HepG2 (cell line): Measurements from ENCODE around the gene HAGHL. TPM values are rescaled to one million over a fixed set of nuclear protein-coding genes. Genes with fewer than 3 reads are reported as not detected.
A peak's percentile ranks its signal among the peaks of the same experiment; 100 is the strongest.

Source experiments
- ATF1 ChIP-seq: IDR thresholded peaks from 2 replicates; pipeline ENCODE4 v1.6.1; 2016; ENCODE audit warnings: mild to moderate bottlenecking, control low read depth
- ATM ChIP-seq: fragments of 450-650 bp; IDR thresholded peaks from 2 replicates; pipeline ENCODE4 v1.7.1; 2017; ENCODE audit warnings: mild to moderate bottlenecking, borderline replicate concordance
- BHLHE40 ChIP-seq: IDR thresholded peaks from 2 replicates; pipeline ENCODE4 v1.6.1; 2011; ENCODE audit warnings: low read length, improper control_type of control experiment
- EED ChIP-seq: sonication (generic); formaldehyde crosslinking; IDR thresholded peaks from 2 replicates; pipeline ENCODE4 v1.5.0; 2020; ENCODE audit warnings: mild to moderate bottlenecking, missing genetic modification reagents
- HNF4G ChIP-seq, 2 experiments: sonication (generic) in 1 of 2; formaldehyde crosslinking in 1 of 2; IDR thresholded peaks; 2 replicates each; pipeline versions ENCODE4 v1.4.0 to v1.6.1; 2011 to 2020; ENCODE audit warnings: borderline replicate concordance in 2 of 2, low read depth in 2 of 2, mild to moderate bottlenecking in 2 of 2, low read length in 1 of 2, missing genetic modification reagents in 1 of 2, moderate library complexity in 1 of 2
- LBX2 ChIP-seq: sonication (generic); formaldehyde crosslinking; IDR thresholded peaks from 2 replicates; pipeline ENCODE4 v1.5.0; 2020; ENCODE audit warnings: missing genetic modification reagents, mild to moderate bottlenecking, borderline replicate concordance
- MBNL3 ChIP-seq: fragments of 250-450 bp; sonication (Bioruptor Pico); conservative IDR thresholded peaks from 2 replicates; pipeline ENCODE4 v1.8.0; 2022; ENCODE audit warnings: mild to moderate bottlenecking, inconsistent platforms
- NFYC ChIP-seq: IDR thresholded peaks from 2 replicates; pipeline ENCODE4 v1.6.1; 2016; ENCODE audit warnings: missing genetic modification reagents, missing compliant biosample characterization
- RARA ChIP-seq: IDR thresholded peaks from 2 replicates; pipeline ENCODE4 v1.6.1; 2016; ENCODE audit warnings: missing genetic modification reagents, missing compliant biosample characterization
- RORA ChIP-seq: sonication (generic); formaldehyde crosslinking; IDR thresholded peaks from 2 replicates; pipeline ENCODE4 v1.5.0; 2020; ENCODE audit warnings: mild to moderate bottlenecking, missing genetic modification reagents, moderate library complexity
- SMARCC2 ChIP-seq: fragments of 450-650 bp; IDR thresholded peaks from 2 replicates; pipeline ENCODE4 v1.6.1; 2017; ENCODE audit warnings: antibody characterized with exemption, mild to moderate bottlenecking
- SP5 ChIP-seq: IDR thresholded peaks from 2 replicates; pipeline ENCODE4 v1.6.1; 2016; ENCODE audit warnings: low read depth, borderline replicate concordance
- ZNF225 ChIP-seq: sonication (generic); formaldehyde crosslinking; IDR thresholded peaks from 2 replicates; pipeline ENCODE4 v1.4.0; 2020; ENCODE audit warnings: mild to moderate bottlenecking, missing genetic modification reagents
- ZNF468 ChIP-seq: sonication (generic); formaldehyde crosslinking; IDR thresholded peaks from 2 replicates; pipeline ENCODE4 v1.8.0; 2022; ENCODE audit warnings: mild to moderate bottlenecking, moderate library complexity, missing genetic modification reagents
- ZNF607 ChIP-seq: sonication (generic); formaldehyde crosslinking; IDR thresholded peaks from 2 replicates; pipeline ENCODE4 v1.5.1; 2020; ENCODE audit warnings: missing genetic modification reagents, mild to moderate bottlenecking, borderline replicate concordance
- ZNF674 ChIP-seq: sonication (generic); formaldehyde crosslinking; IDR thresholded peaks from 2 replicates; pipeline ENCODE4 v1.5.0; 2020; ENCODE audit warnings: low read depth, mild to moderate bottlenecking, missing genetic modification reagents
- ZNF784 ChIP-seq: sonication (generic); formaldehyde crosslinking; IDR thresholded peaks from 2 replicates; pipeline ENCODE4 v1.5.1; 2020; ENCODE audit warnings: missing genetic modification reagents, mild to moderate bottlenecking, borderline replicate concordance
- ZNF883 ChIP-seq: sonication (generic); formaldehyde crosslinking; IDR thresholded peaks from 2 replicates; pipeline ENCODE4 v1.5.1; 2020; ENCODE audit warnings: mild to moderate bottlenecking, missing genetic modification reagents; ENCODE audit errors: not compliant biosample characterization
- polyA plus RNA-seq, 8 experiments: library from polyadenylated mRNA; depleted of rRNA in 3 of 8; stranded (reverse) in 7 of 8; unstranded in 1 of 8; fragments of >200 nt; fragmentation: Illumina TruSeq in 4 of 8; extraction: Trizol in 4 of 8; gene quantifications; 2 replicates each; pipeline versions ENCODE4 v1.2.1 to v1.2.3, GENCODE V29; 2011 to 2016; ENCODE audit warnings: low read depth in 4 of 8, missing spikeins in 1 of 8, mixed read lengths in 1 of 8; ENCODE audit not compliant: insufficient read depth in 1 of 8
- total RNA-seq, 5 experiments: library from RNA; depleted of rRNA; stranded (reverse); fragments of >200 nt; fragmentation: Illumina TruSeq; extraction: Trizol; gene quantifications; 2 replicates each; pipeline ENCODE4 v1.2.3, GENCODE V29; 2016; ENCODE audit warnings: low read depth in 1 of 5
- TF ChIP-seq, protein P1 (sequence below): sonication (generic); formaldehyde crosslinking; IDR thresholded peaks from 2 replicates; pipeline ENCODE4 v1.4.0; 2020; ENCODE audit warnings: missing genetic modification reagents
- TF ChIP-seq, protein P2 (sequence below): sonication (generic); formaldehyde crosslinking; conservative IDR thresholded peaks from 2 replicates; pipeline ENCODE4 v1.5.0; 2020; ENCODE audit warnings: missing genetic modification reagents
- TF ChIP-seq, protein P3 (sequence below): sonication (generic); formaldehyde crosslinking; IDR thresholded peaks from 2 replicates; pipeline ENCODE4 v1.9.0; 2021; ENCODE audit warnings: missing genetic modification reagents, borderline replicate concordance

Gene HAGHL
- total and polyA plus RNA-seq, 2 of the 13 experiments (the other 11 are each of a cell fraction or from before 2014, with no cell fraction given), result 3.4 to 8.4 TPM

GRCh38 chr16:739560-740458, 12.9 kb downstream of the HAGHL start (continued):
- 0 out of 2 replicates have a peak, but pooled peaks have one; percentile 43 for TF ChIP-seq ZNF784
- 0 out of 2 replicates have a peak, but pooled peaks have one; percentile 49 for TF ChIP-seq SP5 (CRISPR knock-in tag)
- TF ChIP-seq, protein P1, sequence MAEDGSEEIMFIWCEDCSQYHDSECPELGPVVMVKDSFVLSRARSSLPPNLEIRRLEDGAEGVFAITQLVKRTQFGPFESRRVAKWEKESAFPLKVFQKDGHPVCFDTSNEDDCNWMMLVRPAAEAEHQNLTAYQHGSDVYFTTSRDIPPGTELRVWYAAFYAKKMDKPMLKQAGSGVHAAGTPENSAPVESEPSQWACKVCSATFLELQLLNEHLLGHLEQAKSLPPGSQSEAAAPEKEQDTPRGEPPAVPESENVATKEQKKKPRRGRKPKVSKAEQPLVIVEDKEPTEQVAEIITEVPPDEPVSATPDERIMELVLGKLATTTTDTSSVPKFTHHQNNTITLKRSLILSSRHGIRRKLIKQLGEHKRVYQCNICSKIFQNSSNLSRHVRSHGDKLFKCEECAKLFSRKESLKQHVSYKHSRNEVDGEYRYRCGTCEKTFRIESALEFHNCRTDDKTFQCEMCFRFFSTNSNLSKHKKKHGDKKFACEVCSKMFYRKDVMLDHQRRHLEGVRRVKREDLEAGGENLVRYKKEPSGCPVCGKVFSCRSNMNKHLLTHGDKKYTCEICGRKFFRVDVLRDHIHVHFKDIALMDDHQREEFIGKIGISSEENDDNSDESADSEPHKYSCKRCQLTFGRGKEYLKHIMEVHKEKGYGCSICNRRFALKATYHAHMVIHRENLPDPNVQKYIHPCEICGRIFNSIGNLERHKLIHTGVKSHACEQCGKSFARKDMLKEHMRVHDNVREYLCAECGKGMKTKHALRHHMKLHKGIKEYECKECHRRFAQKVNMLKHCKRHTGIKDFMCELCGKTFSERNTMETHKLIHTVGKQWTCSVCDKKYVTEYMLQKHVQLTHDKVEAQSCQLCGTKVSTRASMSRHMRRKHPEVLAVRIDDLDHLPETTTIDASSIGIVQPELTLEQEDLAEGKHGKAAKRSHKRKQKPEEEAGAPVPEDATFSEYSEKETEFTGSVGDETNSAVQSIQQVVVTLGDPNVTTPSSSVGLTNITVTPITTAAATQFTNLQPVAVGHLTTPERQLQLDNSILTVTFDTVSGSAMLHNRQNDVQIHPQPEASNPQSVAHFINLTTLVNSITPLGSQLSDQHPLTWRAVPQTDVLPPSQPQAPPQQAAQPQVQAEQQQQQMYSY (CRISPR knock-in tag), result no peak
- TF ChIP-seq ZNF225, result no peak
- TF ChIP-seq, protein P2, sequence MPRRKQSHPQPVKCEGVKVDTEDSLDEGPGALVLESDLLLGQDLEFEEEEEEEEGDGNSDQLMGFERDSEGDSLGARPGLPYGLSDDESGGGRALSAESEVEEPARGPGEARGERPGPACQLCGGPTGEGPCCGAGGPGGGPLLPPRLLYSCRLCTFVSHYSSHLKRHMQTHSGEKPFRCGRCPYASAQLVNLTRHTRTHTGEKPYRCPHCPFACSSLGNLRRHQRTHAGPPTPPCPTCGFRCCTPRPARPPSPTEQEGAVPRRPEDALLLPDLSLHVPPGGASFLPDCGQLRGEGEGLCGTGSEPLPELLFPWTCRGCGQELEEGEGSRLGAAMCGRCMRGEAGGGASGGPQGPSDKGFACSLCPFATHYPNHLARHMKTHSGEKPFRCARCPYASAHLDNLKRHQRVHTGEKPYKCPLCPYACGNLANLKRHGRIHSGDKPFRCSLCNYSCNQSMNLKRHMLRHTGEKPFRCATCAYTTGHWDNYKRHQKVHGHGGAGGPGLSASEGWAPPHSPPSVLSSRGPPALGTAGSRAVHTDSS, result no peak
- TF ChIP-seq BHLHE40, result peak; percentile 81
- 0 out of 2 replicates have a peak, but pooled peaks have one; percentile 11 for TF ChIP-seq HNF4G (IDR thresholded peaks at IDR 0.05; ENCODE audit: borderline replicate concordance, low read depth, low read length)
- peak; percentile 40; the same call in 1 of the 2 replicates for TF ChIP-seq HNF4G (CRISPR knock-in tag; IDR thresholded peaks at IDR 0.05; ENCODE audit: borderline replicate concordance, low read depth)
- TF ChIP-seq ATF1, result no peak
- no peak for TF ChIP-seq EED
- no peak for TF ChIP-seq SMARCC2
- TF ChIP-seq ZNF883 (CRISPR knock-in tag), result no peak
- no peak for TF ChIP-seq ATM
- TF ChIP-seq ZNF607 (CRISPR knock-in tag), result peak; percentile 52; the same call in 1 of the 2 replicates
- TF ChIP-seq RARA, result peak; percentile 46
- TF ChIP-seq LBX2, result no peak
- TF ChIP-seq, protein P3, sequence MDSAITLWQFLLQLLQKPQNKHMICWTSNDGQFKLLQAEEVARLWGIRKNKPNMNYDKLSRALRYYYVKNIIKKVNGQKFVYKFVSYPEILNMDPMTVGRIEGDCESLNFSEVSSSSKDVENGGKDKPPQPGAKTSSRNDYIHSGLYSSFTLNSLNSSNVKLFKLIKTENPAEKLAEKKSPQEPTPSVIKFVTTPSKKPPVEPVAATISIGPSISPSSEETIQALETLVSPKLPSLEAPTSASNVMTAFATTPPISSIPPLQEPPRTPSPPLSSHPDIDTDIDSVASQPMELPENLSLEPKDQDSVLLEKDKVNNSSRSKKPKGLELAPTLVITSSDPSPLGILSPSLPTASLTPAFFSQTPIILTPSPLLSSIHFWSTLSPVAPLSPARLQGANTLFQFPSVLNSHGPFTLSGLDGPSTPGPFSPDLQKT (CRISPR knock-in tag), result no peak
- TF ChIP-seq ZNF468 (CRISPR knock-in tag), result no peak
- TF ChIP-seq RORA (CRISPR knock-in tag), result no peak
- TF ChIP-seq NFYC (CRISPR knock-in tag), result no peak
- no peak for TF ChIP-seq MBNL3 (CRISPR knock-in tag)
- TF ChIP-seq ZNF674 (CRISPR knock-in tag), result no peak
